ENCODE measurements around the gene MARCHF11. TPM values are rescaled to one million over a fixed set of nuclear protein-coding genes. Genes with fewer than 3 reads are reported as not detected.

MARCHF11 gene
- total and polyA plus RNA-seq, 2 experiments from 2014 or later: not detected

DNA sequence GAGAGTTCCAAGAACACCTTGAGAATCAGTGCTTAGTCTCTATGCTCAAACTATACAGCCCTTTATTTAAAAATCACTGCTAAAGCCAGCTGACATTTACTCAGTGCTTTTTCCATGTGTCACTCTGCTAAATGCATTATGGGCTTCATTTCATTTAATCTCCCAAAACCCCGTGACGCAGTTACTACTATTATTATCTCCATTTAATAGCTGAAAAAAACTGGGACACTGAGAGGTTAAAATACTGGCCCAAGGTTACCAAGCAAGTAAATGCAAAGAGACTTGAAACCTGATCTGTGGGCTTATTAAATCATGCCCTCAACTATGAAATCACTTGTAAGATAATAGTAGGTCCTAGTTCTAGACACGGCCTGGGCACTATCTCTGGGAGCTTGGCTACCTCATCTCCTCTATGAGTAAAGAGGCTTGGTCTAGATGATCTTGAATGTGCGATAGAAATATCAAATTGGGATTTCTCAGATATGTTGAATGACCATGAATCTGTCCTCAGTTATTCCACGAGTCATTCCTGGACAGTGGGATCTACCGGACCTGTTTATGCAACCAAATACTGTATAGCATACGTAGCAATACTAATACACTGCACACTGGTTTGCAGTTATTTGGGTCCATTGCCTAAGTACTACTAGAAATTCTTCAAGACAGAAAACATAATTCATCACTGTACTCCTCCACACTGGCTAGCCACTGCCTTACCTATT is 32.3 kb downstream of the MARCHF11 start:
- Histone ChIP-seq H4K20me1 (ENCODE audit: insufficient read depth) (no peaks in the 10 kb centered on the region), H3K4me2 (ENCODE audit: unreplicated experiment) (no peak overlapping the region), H3K9me2 (ENCODE audit: insufficient read depth) (no peaks in the 10 kb centered on the region), H3K4me3 (no peak overlapping the region), H2AFZ (no peak overlapping the region), H3K4me1 (ENCODE audit: insufficient read depth) (no peaks in the 10 kb centered on the region), H3K9me3 (ENCODE audit: low read depth) (no peaks in the 10 kb centered on the region), H3K27ac (no peak overlapping the region), H3K36me3 (ENCODE audit: low read depth) (no peaks in the 10 kb centered on the region), H3F3A (ENCODE audit: insufficient read depth) (no peaks in the 10 kb centered on the region), H3K79me2 (ENCODE audit: insufficient read depth) (no peaks in the 10 kb centered on the region), H3K27me3 (replicated peaks; ENCODE audit: insufficient read depth) (no peaks in the 10 kb centered on the region; the same call in 1 of the 2 replicates), H3K9ac (no peak overlapping the region)
- WGBS, 2 experiments (ENCODE audit: low coverage in 1 of 2, low lambda C conversion rate in 2 of 2, missing lambda C conversion rate in 2 of 2): 37 to 46% methylated on average over 7 of the region's 7 CpGs
- TF ChIP-seq EZH2 (IDR thresholded peaks at IDR 0.05; ENCODE audit: insufficient read depth, poor library complexity, severe bottlenecking) (no peak), EZH2phosphoT487 (IDR thresholded peaks at IDR 0.05; ENCODE audit: insufficient read depth, low read depth) (no peak)
- in situ Hi-C loops (cut with MboI): no loop called here
- DNase-seq: no peak

DNA sequence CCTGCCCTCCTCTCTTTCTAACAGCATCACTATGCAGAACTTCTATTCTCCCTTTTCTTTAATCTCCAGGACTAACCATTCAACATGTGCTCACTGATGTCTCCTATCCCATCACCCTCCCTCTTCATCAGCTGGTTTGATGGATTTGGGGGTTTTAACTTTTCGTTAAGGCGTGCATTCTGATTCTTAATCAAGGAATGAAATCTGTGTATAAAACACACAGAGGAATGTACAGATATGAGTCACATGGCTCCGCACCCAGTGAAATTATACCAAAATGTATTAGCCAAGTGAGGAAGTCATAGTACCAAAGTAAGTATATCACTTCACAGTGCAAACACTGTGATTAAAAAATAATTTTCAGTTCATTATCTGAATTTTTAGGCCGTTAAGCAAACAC is 35.2 kb downstream of the MARCHF11 start:
- no peak for TF ChIP-seq EZH2 (IDR thresholded peaks at IDR 0.05; ENCODE audit: insufficient read depth, poor library complexity, severe bottlenecking)
- no peak for TF ChIP-seq EZH2phosphoT487 (IDR thresholded peaks at IDR 0.05; ENCODE audit: insufficient read depth, low read depth)
- H3K27me3 ChIP-seq (replicated peaks; ENCODE audit: insufficient read depth): no peaks in the 10 kb centered on the region; the same call in 1 of the 2 replicates
- in situ Hi-C loops (cut with MboI): no loop called here
- H2AFZ ChIP-seq: no peak overlapping the region
- no peak overlapping the region for H3K4me2 ChIP-seq (ENCODE audit: unreplicated experiment)
- no peaks in the 10 kb centered on the region for H3K9me3 ChIP-seq (ENCODE audit: low read depth)
- H3K36me3 ChIP-seq (ENCODE audit: low read depth): no peaks in the 10 kb centered on the region
- no peak overlapping the region for H3K9ac ChIP-seq
- H3K9me2 ChIP-seq (ENCODE audit: insufficient read depth): no peaks in the 10 kb centered on the region
- H4K20me1 ChIP-seq (ENCODE audit: insufficient read depth): no peaks in the 10 kb centered on the region
- DNase-seq: no peak
- H3K27ac ChIP-seq: no peak overlapping the region
- H3K4me1 ChIP-seq (ENCODE audit: insufficient read depth): no peaks in the 10 kb centered on the region
- 50 to 59% methylated on average over 4 of the region's 4 CpGs for WGBS, 2 experiments (ENCODE audit: low coverage in 1 of 2, low lambda C conversion rate in 2 of 2, missing lambda C conversion rate in 2 of 2)
- H3K79me2 ChIP-seq (ENCODE audit: insufficient read depth): no peaks in the 10 kb centered on the region
- no peak overlapping the region for H3K4me3 ChIP-seq
- H3F3A ChIP-seq (ENCODE audit: insufficient read depth): no peaks in the 10 kb centered on the region

DNA sequence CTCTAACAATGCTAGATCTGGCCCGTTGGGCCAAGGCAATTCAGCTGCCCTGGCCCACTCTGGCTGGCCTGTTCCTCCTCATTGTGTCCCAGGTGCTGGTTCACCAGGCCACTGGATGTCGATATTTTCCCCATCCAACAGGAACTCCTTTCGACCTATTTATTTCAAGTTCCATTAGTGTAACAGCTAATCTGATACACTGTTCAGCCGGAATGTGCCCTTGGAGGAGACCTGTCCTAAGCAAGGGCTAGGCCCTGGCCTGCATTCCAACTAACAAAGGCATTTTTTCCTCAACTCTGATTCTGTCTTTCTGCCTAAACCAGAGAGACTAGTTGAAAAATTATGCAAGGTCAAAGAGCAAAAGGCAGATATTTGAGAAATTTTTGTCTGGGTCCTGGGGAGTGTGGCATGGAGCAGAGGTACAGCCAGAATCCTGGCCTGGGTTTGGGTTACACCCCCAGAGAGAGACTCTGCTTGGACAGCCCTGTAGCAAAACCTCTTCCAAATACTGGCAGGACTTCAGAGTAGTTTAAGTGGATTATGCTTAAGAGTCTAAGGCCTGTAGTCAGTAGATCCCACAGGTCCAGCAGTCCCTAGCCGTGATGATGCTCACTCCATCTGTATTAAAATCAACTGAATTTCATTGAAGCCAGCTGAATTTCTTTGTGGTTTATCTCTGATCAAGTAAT is 36.1 kb downstream of the MARCHF11 start:
- no peaks in the 10 kb centered on the region for H3K79me2 ChIP-seq (ENCODE audit: insufficient read depth)
- no peaks in the 10 kb centered on the region for H3K4me1 ChIP-seq (ENCODE audit: insufficient read depth)
- no peaks in the 10 kb centered on the region for H3K9me2 ChIP-seq (ENCODE audit: insufficient read depth)
- no peaks in the 10 kb centered on the region; the same call in 1 of the 2 replicates for H3K27me3 ChIP-seq (replicated peaks; ENCODE audit: insufficient read depth)
- no peaks in the 10 kb centered on the region for H3K9me3 ChIP-seq (ENCODE audit: low read depth)
- in situ Hi-C loops (cut with MboI): no loop called here
- H3K9ac ChIP-seq: no peak overlapping the region
- no peaks in the 10 kb centered on the region for H4K20me1 ChIP-seq (ENCODE audit: insufficient read depth)
- no peak overlapping the region for H3K4me3 ChIP-seq
- no peaks in the 10 kb centered on the region for H3F3A ChIP-seq (ENCODE audit: insufficient read depth)
- DNase-seq: no peak
- H3K36me3 ChIP-seq (ENCODE audit: low read depth): no peaks in the 10 kb centered on the region
- TF ChIP-seq EZH2phosphoT487 (IDR thresholded peaks at IDR 0.05; ENCODE audit: insufficient read depth, low read depth) (no peak), EZH2 (IDR thresholded peaks at IDR 0.05; ENCODE audit: insufficient read depth, poor library complexity, severe bottlenecking) (no peak)
- H2AFZ ChIP-seq: no peak overlapping the region
- no peak overlapping the region for H3K27ac ChIP-seq
- H3K4me2 ChIP-seq (ENCODE audit: unreplicated experiment): no peak overlapping the region
- WGBS, 2 experiments (ENCODE audit: low coverage in 1 of 2, low lambda C conversion rate in 2 of 2, missing lambda C conversion rate in 2 of 2): 22 to 30% methylated on average over 5 of the region's 5 CpGs

DNA sequence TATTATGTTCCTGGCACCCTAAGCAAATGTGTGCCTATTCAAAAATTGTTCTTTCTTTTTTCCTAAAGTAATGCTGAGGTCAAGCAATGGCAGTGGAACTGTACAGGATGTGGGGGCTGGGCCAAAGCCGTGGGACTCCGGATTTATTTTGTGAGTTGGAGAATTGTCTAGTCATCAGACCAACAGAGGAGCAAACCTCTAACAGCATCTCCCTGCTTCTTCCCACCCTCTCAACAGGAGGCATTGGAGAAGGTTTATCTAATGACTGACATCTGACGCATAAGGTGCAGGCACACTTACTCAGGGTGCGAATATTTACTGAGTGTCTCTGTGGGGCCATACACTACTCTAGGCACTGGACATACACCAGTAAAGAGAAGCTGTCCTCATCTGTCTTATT is 38.6 kb downstream of the MARCHF11 start:
- WGBS, 2 experiments (ENCODE audit: low coverage in 1 of 2, low lambda C conversion rate in 2 of 2, missing lambda C conversion rate in 2 of 2): 14 to 29% methylated on average over 4 of the region's 4 CpGs
- Histone ChIP-seq H3K9me3 (ENCODE audit: low read depth) (no peaks in the 10 kb centered on the region), H3F3A (ENCODE audit: insufficient read depth) (no peaks in the 10 kb centered on the region), H4K20me1 (ENCODE audit: insufficient read depth) (no peaks in the 10 kb centered on the region), H3K9ac (no peak overlapping the region), H3K27ac (no peak overlapping the region), H3K36me3 (ENCODE audit: low read depth) (no peaks in the 10 kb centered on the region), H3K27me3 (replicated peaks; ENCODE audit: insufficient read depth) (no peaks in the 10 kb centered on the region), H2AFZ (no peak overlapping the region), H3K4me3 (no peak overlapping the region), H3K4me2 (ENCODE audit: unreplicated experiment) (no peak overlapping the region), H3K79me2 (ENCODE audit: insufficient read depth) (no peaks in the 10 kb centered on the region), H3K9me2 (ENCODE audit: insufficient read depth) (no peaks in the 10 kb centered on the region), H3K4me1 (ENCODE audit: insufficient read depth) (no peaks in the 10 kb centered on the region)
- DNase-seq: no peak
- in situ Hi-C loops (cut with MboI): no loop called here
- TF ChIP-seq EZH2phosphoT487 (IDR thresholded peaks at IDR 0.05; ENCODE audit: insufficient read depth, low read depth) (no peak), EZH2 (IDR thresholded peaks at IDR 0.05; ENCODE audit: insufficient read depth, poor library complexity, severe bottlenecking) (no peak)

All from GM23248 (cell line).